HEK293T (cell line): ENCODE data around the gene TGFBR2.

Experiments
- SP1 ChIP-seq: fragments of 450-650 bp; IDR thresholded peaks from 2 replicates; pipeline ENCODE4 v1.6.1; 2017
- TARDBP ChIP-seq: fragments of 450-650 bp; IDR thresholded peaks from 2 replicates; pipeline ENCODE4 v1.6.1; 2016
- ZNF384 ChIP-seq: fragments of 450-650 bp; IDR thresholded peaks from 2 replicates; pipeline ENCODE4 v1.6.1; 2016

- TF ChIP-seq SP1 (no peak), TARDBP (no peak), ZNF384 (no peak)
Measured at GRCh38 chr3:30606301-30607031, at the start of gene TGFBR2.
